Mucosa of descending colon (tissue), 3 donors: ENCODE measurements around the gene MEX3B. TPM values are rescaled to one million over a fixed set of nuclear protein-coding genes. Genes with fewer than 3 reads are reported as not detected.
A peak's percentile ranks its signal among the peaks of the same experiment; 100 is the strongest.

Experiments used
- ATAC-seq: fragments of 200-7000 bp; cut with Tn5 transposase; one replicate; pipeline ENCODE4 v1.9.1; 2020; ENCODE audit warnings: mild to moderate bottlenecking, moderate library complexity
- DNase-seq, 3 donors: peaks; one replicate each; pipeline ENCODE4 v3.0.0-alpha.2; 2020
- H3K36me3 ChIP-seq: fragments of 200-600 bp; one replicate; pipeline ENCODE4 v1.8.0; 2021; ENCODE audit warnings: low read depth, mild to moderate bottlenecking
- H3K4me1 ChIP-seq: fragments of 200-600 bp; one replicate; pipeline ENCODE4 v1.8.0; 2021; ENCODE audit warnings: low read depth, mild to moderate bottlenecking
- H3K4me3 ChIP-seq: fragments of 200-600 bp; one replicate; pipeline ENCODE4 v1.8.0; 2021; ENCODE audit warnings: mild to moderate bottlenecking
- H3K9me3 ChIP-seq: fragments of 200-600 bp; one replicate; pipeline ENCODE4 v1.8.0; 2021; ENCODE audit warnings: mild to moderate bottlenecking
- CTCF ChIP-seq: fragments of 200-600 bp; IDR thresholded peaks from one replicate; pipeline ENCODE4 v1.8.0; 2022; ENCODE audit warnings: antibody characterized with exemption, mild to moderate bottlenecking
- intact Hi-C, 2 donors: fragments of 100-400 bp; cut with DNase I in 1 of 2; cut with micrococcal nuclease in 1 of 2; formaldehyde crosslinking; loops; one replicate each; pipeline versions ENCODE4 v1.11.0 to v1.11.1; 2022; cut with DNase I, micrococcal nuclease
- total RNA-seq, 3 donors: library from RNA; stranded (reverse); fragmentation: NEBNext Ultra II Directional in 2 of 3; extraction: Animal tissue kit (Norgen Biotek cat#: 25700) in 2 of 3; gene quantifications; one replicate each; pipeline versions ENCODE4 v1.2.1 to v1.2.4, GENCODE V29; 2021 to 2023
- donor health status: DM: no; HTN: no; CAD: no; lungs with moderate emphysema.
- donor health status: DM: no; HTN: no; CAD: no.
- donor health status: DM: no; HTN: yes; CAD: no.

The MEX3B gene
- total RNA-seq, 3 donors from 2014 or later, result 0.29 to 5.5 (median 1.1) TPM

GRCh38 chr15:82047453-82048400, 1.9 kb upstream of the MEX3B start:
- Histone ChIP-seq H3K36me3 (no peaks in the 10 kb centered on the region), H3K4me3 (no peak overlapping the region), H3K4me1 (peaks cover 20% of the 10 kb centered on the region), H3K9me3 (no peaks in the 10 kb centered on the region)
- intact Hi-C loops, result no loop called here
- no peak for TF ChIP-seq CTCF
- ATAC-seq (no peak), DNase-seq (peak in 1 of 3 donors; percentile 22)

DNA sequence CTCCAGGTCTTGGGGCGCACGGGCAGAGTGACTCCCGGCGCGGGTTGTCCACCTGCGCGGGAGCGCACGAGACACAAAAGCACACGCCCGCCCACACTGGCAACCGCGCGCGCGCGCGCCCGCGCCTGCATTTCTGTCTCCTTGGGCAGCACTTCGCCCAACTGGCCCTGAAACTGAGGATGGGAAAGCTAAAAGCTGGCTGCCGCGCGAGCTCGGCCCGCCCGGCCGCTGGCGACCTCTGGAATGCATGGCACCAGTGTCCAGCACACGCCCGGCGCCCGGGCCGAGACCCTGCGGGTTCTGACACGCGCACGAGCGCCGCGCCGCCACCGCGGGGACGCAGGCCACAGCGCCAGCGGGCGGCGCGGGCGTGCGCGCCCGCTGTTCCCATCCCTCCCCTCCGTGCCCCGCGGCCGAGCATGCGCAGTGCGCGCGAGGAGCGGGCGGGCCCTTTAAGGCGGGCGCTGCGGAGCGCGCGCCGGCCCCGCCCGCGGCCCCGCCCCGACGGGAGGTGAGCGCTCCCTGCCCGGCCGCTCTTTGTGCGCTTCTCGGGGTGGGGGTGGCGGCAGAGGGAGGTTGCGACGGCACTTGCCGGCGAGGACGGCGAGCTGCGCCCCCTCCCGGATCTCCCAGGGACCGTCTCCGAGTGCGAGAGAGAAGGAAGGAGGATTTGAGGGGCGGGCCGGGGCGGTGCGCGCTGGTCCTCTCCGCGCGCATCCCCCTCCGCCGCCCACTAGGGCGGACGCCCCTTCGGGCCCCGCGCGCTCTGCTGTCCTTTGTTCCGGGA, 1.0 kb upstream of the MEX3B start:
- H3K36me3 ChIP-seq, result no peaks in the 10 kb centered on the region
- peak; percentile 90 for ATAC-seq
- peak overlapping the region; percentile 40 for H3K4me3 ChIP-seq
- intact Hi-C loops, result no loop called here
- peak; percentile 65 for TF ChIP-seq CTCF
- DNase-seq, result peak; percentile 86 to 92 (median 91)
- no peaks in the 10 kb centered on the region for H3K9me3 ChIP-seq
- peaks cover 20% of the 10 kb centered on the region for H3K4me1 ChIP-seq

GRCh38 chr15:82045179-82045891, 483 bp downstream of the MEX3B start:
- DNase-seq (peak in 2 of 3 donors; percentile 35 to 59), ATAC-seq (peak; percentile 9)
- intact Hi-C loops, result no loop called here
- Histone ChIP-seq H3K9me3 (no peaks in the 10 kb centered on the region), H3K36me3 (no peaks in the 10 kb centered on the region), H3K4me3 (peak overlapping the region; percentile 40), H3K4me1 (peaks cover 20% of the 10 kb centered on the region)
- TF ChIP-seq CTCF, result no peak

GRCh38 chr15:82044373-82045178, 1.2 kb downstream of the MEX3B start:
- ATAC-seq (no peak), DNase-seq (peak; percentile 32 to 55 (median 41))
- Histone ChIP-seq H3K9me3 (no peaks in the 10 kb centered on the region), H3K4me3 (no peak overlapping the region), H3K36me3 (no peaks in the 10 kb centered on the region), H3K4me1 (peaks cover 20% of the 10 kb centered on the region)
- no peak for TF ChIP-seq CTCF
- intact Hi-C loops, result no loop called here
